ENCODE results near the gene PSMB5.

PSMB5 gene

GRCh38 chr14:23053426-23053825 lies 18.7 kb upstream of the PSMB5 start:
- H3K27me3 Mint-ChIP-seq = peaks cover 5% of the 10 kb centered on the region
- H3K4me3 Mint-ChIP-seq = no peak overlapping the region
- no peaks in the 10 kb centered on the region for H3K9me3 Mint-ChIP-seq
- H3K36me3 Mint-ChIP-seq (ENCODE audit: low read depth) = peaks cover 4% of the 10 kb centered on the region
- H3K4me1 Mint-ChIP-seq (ENCODE audit: low read depth) = peaks cover 19% of the 10 kb centered on the region
- no peak overlapping the region for H3K27ac Mint-ChIP-seq

- Mint-ChIP-seq H3K9me3 (no peaks in the 10 kb centered on the region), H3K4me3 (no peak overlapping the region), H3K27me3 (peaks cover 5% of the 10 kb centered on the region), H3K36me3 (ENCODE audit: low read depth) (no peaks in the 10 kb centered on the region), H3K27ac (no peak overlapping the region), H3K4me1 (ENCODE audit: low read depth) (peaks cover 13% of the 10 kb centered on the region)
These were observed 18.0 kb upstream of the PSMB5 start for GRCh38 chr14:23052671-23053070.

- Mint-ChIP-seq H3K9me3 (no peaks in the 10 kb centered on the region), H3K36me3 (ENCODE audit: low read depth) (no peaks in the 10 kb centered on the region), H3K4me3 (no peak overlapping the region), H3K27me3 (peaks cover 5% of the 10 kb centered on the region), H3K27ac (no peak overlapping the region), H3K4me1 (ENCODE audit: low read depth) (peaks cover 13% of the 10 kb centered on the region)
These were observed 17.5 kb upstream of the PSMB5 start for GRCh38 chr14:23052182-23052623.

GRCh38 chr14:23051141-23052057 lies 16.7 kb upstream of the PSMB5 start:
- H3K4me1 Mint-ChIP-seq (ENCODE audit: low read depth) = peaks cover 6% of the 10 kb centered on the region
- H3K27me3 Mint-ChIP-seq = peaks cover 2% of the 10 kb centered on the region
- no peak overlapping the region for H3K4me3 Mint-ChIP-seq

GRCh38 chr14:23049011-23049410 lies 14.3 kb upstream of the PSMB5 start:
- no peak overlapping the region for H3K4me3 Mint-ChIP-seq
- H3K27ac Mint-ChIP-seq = no peak overlapping the region
- H3K9me3 Mint-ChIP-seq = no peaks in the 10 kb centered on the region
- H3K27me3 Mint-ChIP-seq = no peaks in the 10 kb centered on the region
- no peaks in the 10 kb centered on the region for H3K36me3 Mint-ChIP-seq (ENCODE audit: low read depth)
- H3K4me1 Mint-ChIP-seq (ENCODE audit: low read depth) = no peaks in the 10 kb centered on the region

More at GRCh38 chr14:23051141-23052057, 16.7 kb upstream of the PSMB5 start:
- Mint-ChIP-seq H3K27ac (no peak overlapping the region), H3K9me3 (no peaks in the 10 kb centered on the region), H3K36me3 (ENCODE audit: low read depth) (no peaks in the 10 kb centered on the region)

- Mint-ChIP-seq H3K4me3 (no peak overlapping the region), H3K9me3 (no peaks in the 10 kb centered on the region), H3K27me3 (no peaks in the 10 kb centered on the region), H3K4me1 (ENCODE audit: low read depth) (no peaks in the 10 kb centered on the region), H3K27ac (peak overlapping the region; percentile 2), H3K36me3 (ENCODE audit: low read depth) (no peaks in the 10 kb centered on the region)
These were observed 13.3 kb upstream of the PSMB5 start for GRCh38 chr14:23047751-23048693.

- no peaks in the 10 kb centered on the region for H3K9me3 Mint-ChIP-seq
- H3K27ac Mint-ChIP-seq = no peak overlapping the region
- H3K27me3 Mint-ChIP-seq = no peaks in the 10 kb centered on the region
- no peaks in the 10 kb centered on the region for H3K36me3 Mint-ChIP-seq (ENCODE audit: low read depth)
- H3K4me3 Mint-ChIP-seq = no peak overlapping the region
- H3K4me1 Mint-ChIP-seq (ENCODE audit: low read depth) = no peaks in the 10 kb centered on the region
These were observed 12.4 kb upstream of the PSMB5 start for GRCh38 chr14:23047034-23047634.

GRCh38 chr14:23045419-23046357 lies 11.0 kb upstream of the PSMB5 start:
- Mint-ChIP-seq H3K36me3 (ENCODE audit: low read depth) (no peaks in the 10 kb centered on the region), H3K27me3 (no peaks in the 10 kb centered on the region), H3K4me3 (no peak overlapping the region), H3K4me1 (ENCODE audit: low read depth) (no peaks in the 10 kb centered on the region), H3K9me3 (no peaks in the 10 kb centered on the region), H3K27ac (no peak overlapping the region)

GRCh38 chr14:23044840-23045239 lies 10.1 kb upstream of the PSMB5 start:
- H3K36me3 Mint-ChIP-seq (ENCODE audit: low read depth) = no peaks in the 10 kb centered on the region
- no peaks in the 10 kb centered on the region for H3K27me3 Mint-ChIP-seq
- H3K4me3 Mint-ChIP-seq = no peak overlapping the region
- no peak overlapping the region for H3K27ac Mint-ChIP-seq
- no peaks in the 10 kb centered on the region for H3K9me3 Mint-ChIP-seq
- no peaks in the 10 kb centered on the region for H3K4me1 Mint-ChIP-seq (ENCODE audit: low read depth)

- H3K4me3 Mint-ChIP-seq = no peak overlapping the region
- no peaks in the 10 kb centered on the region for H3K27me3 Mint-ChIP-seq
- no peaks in the 10 kb centered on the region for H3K9me3 Mint-ChIP-seq
- no peaks in the 10 kb centered on the region for H3K36me3 Mint-ChIP-seq (ENCODE audit: low read depth)
- H3K27ac Mint-ChIP-seq = no peak overlapping the region
- H3K4me1 Mint-ChIP-seq (ENCODE audit: low read depth) = no peaks in the 10 kb centered on the region
These were observed 9.1 kb upstream of the PSMB5 start for GRCh38 chr14:23043754-23044153.

GRCh38 chr14:23043145-23043544 lies 8.4 kb upstream of the PSMB5 start:
- no peaks in the 10 kb centered on the region for H3K4me1 Mint-ChIP-seq (ENCODE audit: low read depth)
- no peaks in the 10 kb centered on the region for H3K9me3 Mint-ChIP-seq
- no peak overlapping the region for H3K4me3 Mint-ChIP-seq
- H3K27ac Mint-ChIP-seq = no peak overlapping the region
- no peaks in the 10 kb centered on the region for H3K36me3 Mint-ChIP-seq (ENCODE audit: low read depth)
- no peaks in the 10 kb centered on the region for H3K27me3 Mint-ChIP-seq

GRCh38 chr14:23042162-23042965 lies 7.7 kb upstream of the PSMB5 start, which contains the start of gene PSMB11:
PSMB11 (plus strand) TSS chr14:23042212; CDS start chr14:23042226, 14 bp downstream.
- H3K4me1 Mint-ChIP-seq (ENCODE audit: low read depth) = no peaks in the 10 kb centered on the region
- H3K9me3 Mint-ChIP-seq = no peaks in the 10 kb centered on the region
- no peak within 1 kb of the TSS for H3K4me3 Mint-ChIP-seq
- H3K27me3 Mint-ChIP-seq = no peaks in the 10 kb centered on the region
- no peaks in the 10 kb centered on the region for H3K36me3 Mint-ChIP-seq (ENCODE audit: low read depth)
- H3K27ac Mint-ChIP-seq = peak within 1 kb of the TSS; percentile 31

GRCh38 chr14:23041729-23042128 lies 7.0 kb upstream of the PSMB5 start:
- no peaks in the 10 kb centered on the region for H3K36me3 Mint-ChIP-seq (ENCODE audit: low read depth)
- H3K4me3 Mint-ChIP-seq = no peak overlapping the region
- no peaks in the 10 kb centered on the region for H3K27me3 Mint-ChIP-seq
- no peaks in the 10 kb centered on the region for H3K4me1 Mint-ChIP-seq (ENCODE audit: low read depth)
- H3K9me3 Mint-ChIP-seq = no peaks in the 10 kb centered on the region
- H3K27ac Mint-ChIP-seq = no peak overlapping the region

Measured in stimulated activated naive CD8-positive, alpha-beta T cell treated with anti-CD3 and anti-CD28 coated beads, Interleukin-15, Interleukin-2, amounts not matched to agents 100 ng/mL and 50 ng/mL, for 24 hours (primary cell).